GM18870 (cell line): Measurements from ENCODE around the gene LAMA4.
A peak's percentile ranks its signal among the peaks of the same experiment; 100 is the strongest.

Experiments
- ATAC-seq: cut with Tn5 transposase; IDR thresholded peaks from one replicate; pipeline ENCODE4 v1.9.1; 2021; ENCODE audit warnings: moderate library complexity; ENCODE audit not compliant: unreplicated experiment

LAMA4 gene

GRCh38 chr6:112274774-112275173, 20.4 kb upstream of the LAMA4 start:
- no peak for ATAC-seq

- ATAC-seq, result no peak
Observed at GRCh38 chr6:112272799-112273198, 18.4 kb upstream of the LAMA4 start.

- ATAC-seq, result no peak
Observed at GRCh38 chr6:112270756-112271155, 16.4 kb upstream of the LAMA4 start.

GRCh38 chr6:112269979-112270566, 15.7 kb upstream of the LAMA4 start:
- no peak for ATAC-seq

- ATAC-seq, result no peak
Observed at GRCh38 chr6:112269114-112269513, 14.7 kb upstream of the LAMA4 start.

- no peak for ATAC-seq
Observed at GRCh38 chr6:112268654-112269053, 14.3 kb upstream of the LAMA4 start.

- ATAC-seq, result no peak
Observed at GRCh38 chr6:112268019-112268418, 13.7 kb upstream of the LAMA4 start.

- no peak for ATAC-seq
Observed at GRCh38 chr6:112266331-112266730, 12.0 kb upstream of the LAMA4 start.

GRCh38 chr6:112259337-112259675, 4.9 kb upstream of the LAMA4 start:
- ATAC-seq, result no peak

- no peak for ATAC-seq
Observed at GRCh38 chr6:112258642-112259336, 4.4 kb upstream of the LAMA4 start.

GRCh38 chr6:112257178-112257855, 3.0 kb upstream of the LAMA4 start:
- ATAC-seq, result no peak

GRCh38 chr6:112254921-112255320, 554 bp upstream of the LAMA4 start:
- no peak for ATAC-seq

GRCh38 chr6:112253498-112253840, 898 bp downstream of the LAMA4 start:
- no peak for ATAC-seq

- no peak for ATAC-seq
Observed at GRCh38 chr6:112252571-112253497, 1.5 kb downstream of the LAMA4 start.

GRCh38 chr6:112251171-112251875, 3.0 kb downstream of the LAMA4 start:
- peak; percentile 41 for ATAC-seq

GRCh38 chr6:112249489-112249888, 4.9 kb downstream of the LAMA4 start:
- ATAC-seq, result no peak

GRCh38 chr6:112247275-112247674, 7.1 kb downstream of the LAMA4 start:
- ATAC-seq, result no peak

- ATAC-seq, result no peak
Observed at GRCh38 chr6:112245511-112246203, 8.7 kb downstream of the LAMA4 start.

GRCh38 chr6:112243861-112244827, 10.2 kb downstream of the LAMA4 start:
- no peak for ATAC-seq
